HCT116 (cell line): ENCODE data around the gene XYLT1. TPM values are rescaled to one million over a fixed set of nuclear protein-coding genes. Genes with fewer than 3 reads are reported as not detected.

ENCODE experiments used
- ATAC-seq: fragments of 200-7000 bp; cut with Tn5 transposase; 2 replicates; pipeline ENCODE4 v1.9.1; 2020; ENCODE audit warnings: mild to moderate bottlenecking, moderate library complexity
- BruUV-seq: library from RNA; stranded (reverse); fragments of 400-500 nt; replicated peaks from 2 replicates; lab custom pipeline; 2021; lab: Mats Ljungman, UMichigan
- CTCF ChIA-PET: fragments of 300-600 bp; sonication (Branson Sonifier 250); formaldehyde crosslinking; loops from one replicate; lab custom pipeline; 2021; ENCODE audit warnings: antibody characterized with exemption; lab: Charles Lee
- POLR2A ChIA-PET: fragments of 300-600, 350-600 bp; sonication (Branson Sonifier 250); formaldehyde crosslinking; loops from one replicate; lab custom pipeline; 2021; ENCODE audit warnings: antibody characterized with exemption; lab: Charles Lee
- RAD21 ChIA-PET, 2 experiments: fragments of 300-600 bp; sonication (Branson Sonifier 250); formaldehyde crosslinking; loops; one replicate each; lab custom pipeline; 2023; ENCODE audit warnings: low total read pairs in 2 of 2; ENCODE audit not compliant: uncharacterized antibody in 2 of 2, unreplicated experiment in 2 of 2, low non-redundant PET in 1 of 2; lab: Charles Lee
- DNase-seq: peaks from one replicate; pipeline ENCODE4 v3.0.0-alpha.2; 2010; ENCODE audit warnings: low read depth, low spot score
- H2AFZ ChIP-seq: fragments of 200-600 bp; shearing (Covaris generic), sonication (generic); 2 replicates; pipeline ENCODE4 v1.6.1; 2017; ENCODE audit warnings: low read depth, mixed run types, mixed read lengths, antibody characterized with exemption, low read length; ENCODE audit not compliant: poor library complexity, severe bottlenecking
- H3K27ac ChIP-seq: 2 replicates; pipeline ENCODE4 v1.5.1; 2012; ENCODE audit warnings: low read depth, low read length
- H3K27me3 ChIP-seq: fragments of 200-600 bp; sonication (generic); 2 replicates; pipeline ENCODE4 v1.6.1; 2016; ENCODE audit warnings: mixed run types, low read length, mixed read lengths; ENCODE audit not compliant: insufficient read depth
- H3K36me3 ChIP-seq, 2 experiments: fragments of 200-500 bp in 1 of 2; fragments of 200-600 bp in 1 of 2; sonication (Bioruptor generic) in 1 of 2; sonication (generic) in 1 of 2; 2 replicates each; pipeline versions ENCODE4 v1.5.1 to v1.6.1; 2014 to 2016; ENCODE audit warnings: low read length in 2 of 2, inconsistent platforms in 1 of 2, mixed read lengths in 1 of 2, mixed run types in 1 of 2; ENCODE audit not compliant: insufficient read depth in 2 of 2, control insufficient read depth in 1 of 2
- H3K4me1 ChIP-seq, 2 experiments: fragments of 200-600 bp in 1 of 2; sonication (generic) in 1 of 2; 2 replicates each; pipeline versions ENCODE4 v1.5.1 to v1.6.1; 2012 to 2017; ENCODE audit warnings: low read length in 2 of 2, inconsistent platforms in 1 of 2, mild to moderate bottlenecking in 1 of 2, mixed read lengths in 1 of 2, mixed run types in 1 of 2, moderate library complexity in 1 of 2; ENCODE audit not compliant: insufficient read depth in 2 of 2, control insufficient read depth in 1 of 2
- H3K4me2 ChIP-seq: fragments of 200-600 bp; sonication (generic); 2 replicates; pipeline ENCODE4 v1.6.1; 2017; ENCODE audit warnings: mixed run types, low read length, mixed read lengths
- H3K4me3 ChIP-seq, 2 experiments: fragments of 200-600 bp in 1 of 2; sonication (generic) in 1 of 2; replicated peaks in 1 of 2; 2 replicates each; pipeline ENCODE4 v1.5.1; 2011 to 2016; ENCODE audit warnings: low read length in 2 of 2, control low read depth in 1 of 2, low read depth in 1 of 2, mild to moderate bottlenecking in 1 of 2, mixed read lengths in 1 of 2, mixed run types in 1 of 2
- H3K79me2 ChIP-seq: fragments of 200-600 bp; sonication (generic); 2 replicates; pipeline ENCODE4 v1.6.1; 2017; ENCODE audit warnings: mild to moderate bottlenecking, mixed run types, low read length, moderate library complexity, mixed read lengths; ENCODE audit not compliant: insufficient read depth
- H3K9ac ChIP-seq: fragments of 200-600 bp; sonication (generic); 2 replicates; pipeline ENCODE4 v1.6.1; 2016; ENCODE audit warnings: low read length, mixed read lengths
- H3K9me2 ChIP-seq: fragments of 200-600 bp; sonication (generic), shearing (Covaris generic); 2 replicates; pipeline ENCODE4 v1.6.1; 2017; ENCODE audit warnings: mixed run types, mild to moderate bottlenecking, moderate library complexity; ENCODE audit not compliant: insufficient read depth
- H3K9me3 ChIP-seq, 2 experiments: fragments of 200-500 bp in 1 of 2; fragments of 200-600 bp in 1 of 2; sonication (Bioruptor generic) in 1 of 2; sonication (generic) in 1 of 2; 2 replicates each; pipeline ENCODE4 v1.6.1; 2014 to 2017; ENCODE audit warnings: low read length in 2 of 2, mixed read lengths in 2 of 2, inconsistent platforms in 1 of 2, low read depth in 1 of 2, mild to moderate bottlenecking in 1 of 2, mixed run types in 1 of 2, moderate library complexity in 1 of 2; ENCODE audit not compliant: control insufficient read depth in 1 of 2, insufficient read depth in 1 of 2
- H4K20me1 ChIP-seq: fragments of 200-600 bp; sonication (generic), shearing (Covaris generic); 2 replicates; pipeline ENCODE4 v1.6.1; 2017; ENCODE audit warnings: mixed run types, mild to moderate bottlenecking, moderate library complexity; ENCODE audit not compliant: insufficient read depth
- CBX3 ChIP-seq: IDR thresholded peaks from 2 replicates; pipeline ENCODE4 v1.6.1; 2012; ENCODE audit warnings: low read depth
- CEBPB ChIP-seq: IDR thresholded peaks from 2 replicates; pipeline ENCODE4 v1.6.1; 2012; ENCODE audit warnings: low read depth
- EGR1 ChIP-seq: IDR thresholded peaks from 2 replicates; pipeline ENCODE4 v1.6.1; 2012; ENCODE audit warnings: low read depth
- EZH2 ChIP-seq: fragments of 200-600 bp; sonication (generic); IDR thresholded peaks from 2 replicates; pipeline ENCODE4 v1.6.1; 2017; ENCODE audit warnings: antibody characterized with exemption, mixed run types
- EZH2phosphoT487 ChIP-seq: fragments of 200-600 bp; IDR thresholded peaks from 2 replicates; pipeline ENCODE4 v1.6.1; 2018; ENCODE audit warnings: antibody characterized with exemption, borderline replicate concordance
- FOSL1 ChIP-seq: IDR thresholded peaks from 2 replicates; pipeline ENCODE4 v1.6.1; 2012; ENCODE audit warnings: low read depth
- JUND ChIP-seq: IDR thresholded peaks from 2 replicates; pipeline ENCODE4 v1.6.1; 2012
- MAX ChIP-seq: IDR thresholded peaks from 2 replicates; pipeline ENCODE4 v1.6.1; 2012
- POLR2A ChIP-seq: IDR thresholded peaks from 2 replicates; pipeline ENCODE4 v1.7.0; 2011; ENCODE audit warnings: borderline replicate concordance; ENCODE audit not compliant: insufficient read depth, insufficient read length; ENCODE audit errors: extremely low read depth
- POLR2AphosphoS5 ChIP-seq: IDR thresholded peaks from 2 replicates; pipeline ENCODE4 v1.6.1; 2011; ENCODE audit warnings: mild to moderate bottlenecking, low read depth, low read length, moderate library complexity
- RAD21 ChIP-seq: IDR thresholded peaks from 2 replicates; pipeline ENCODE4 v1.6.1; 2012; ENCODE audit warnings: low read depth, mild to moderate bottlenecking
- SIN3A ChIP-seq: IDR thresholded peaks from 2 replicates; pipeline ENCODE4 v1.6.1; 2012; ENCODE audit warnings: low read depth
- SP1 ChIP-seq: IDR thresholded peaks from 2 replicates; pipeline ENCODE4 v1.6.1; 2012; ENCODE audit warnings: low read depth
- SRF ChIP-seq: IDR thresholded peaks from 2 replicates; pipeline ENCODE4 v1.6.1; 2012; ENCODE audit warnings: low read depth
- TCF7L2 ChIP-seq: IDR thresholded peaks from 2 replicates; pipeline ENCODE4 v1.7.0; 2011; ENCODE audit warnings: borderline replicate concordance, inconsistent platforms; ENCODE audit not compliant: insufficient read depth, insufficient read length; ENCODE audit errors: extremely low read depth
- ZBTB33 ChIP-seq: IDR thresholded peaks from 2 replicates; pipeline ENCODE4 v1.6.1; 2011; ENCODE audit warnings: mild to moderate bottlenecking, low read length, moderate library complexity; ENCODE audit not compliant: insufficient replicate concordance; ENCODE audit errors: extremely low read depth
- ZFX ChIP-seq: fragments of 450-650 bp; IDR thresholded peaks from 2 replicates; pipeline ENCODE4 v1.6.1; 2017
- ZNF274 ChIP-seq: fragments of 200-500 bp; sonication (Bioruptor generic); IDR thresholded peaks from 2 replicates; pipeline ENCODE4 v1.6.1; 2014; ENCODE audit warnings: mild to moderate bottlenecking, low read depth, low read length, inconsistent platforms
- intact Hi-C: fragments of 100-400 bp; cut with micrococcal nuclease; formaldehyde crosslinking; loops from 2 replicates; pipeline ENCODE4 v1.10.0; 2022
- total RNA-seq: library from RNA; stranded (reverse); gene quantifications from one replicate; pipeline ENCODE4 v1.2.1, GENCODE V29; 2021; ENCODE audit not compliant: unreplicated experiment
- TF ChIP-seq, protein P1 (sequence below): IDR thresholded peaks from 2 replicates; pipeline ENCODE4 v1.6.1; 2012
- TF ChIP-seq, protein P2 (sequence below): IDR thresholded peaks from 2 replicates; pipeline ENCODE4 v1.6.1; 2012; ENCODE audit warnings: low read depth

The XYLT1 gene
- total RNA-seq, 1 experiment from 2014 or later, result 4.5 TPM

DNA sequence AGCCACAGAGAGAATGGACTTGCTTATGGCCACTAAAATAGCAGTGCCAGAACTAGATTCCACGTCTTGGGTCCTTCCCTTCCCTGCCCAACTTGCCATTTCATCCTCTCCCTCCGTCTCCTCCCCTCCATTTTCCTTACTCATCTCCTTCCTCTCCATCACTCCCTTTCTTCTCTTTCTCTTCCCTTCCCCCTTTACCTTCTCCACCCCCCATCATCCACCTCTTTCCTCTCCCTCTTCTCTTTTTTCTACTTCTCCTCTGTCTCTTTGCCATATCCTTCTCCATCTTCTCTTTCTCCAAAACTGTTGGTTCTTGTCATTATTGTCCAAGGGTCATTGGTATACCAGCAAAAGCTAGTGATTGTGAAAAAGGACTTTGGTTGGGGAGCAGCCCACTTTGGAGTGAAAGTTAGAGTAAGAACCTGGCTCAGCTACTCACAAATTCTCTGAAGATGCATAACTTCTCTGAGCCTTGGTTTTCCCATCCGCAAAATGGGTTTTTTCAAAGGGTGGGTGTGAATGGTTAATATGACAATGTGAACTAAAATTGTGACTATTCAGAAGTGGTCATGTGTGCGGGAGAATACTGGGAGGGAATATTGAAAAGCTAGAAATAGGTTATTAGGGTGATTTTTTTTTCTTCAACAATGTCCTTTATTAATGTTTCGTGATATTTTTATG, 393.8 kb downstream of the XYLT1 start:
- Histone ChIP-seq H3K4me3 (no peak overlapping the region), H2AFZ (no peak overlapping the region), H3K9me2 (no peaks in the 10 kb centered on the region), H3K79me2 (no peaks in the 10 kb centered on the region), H3K9ac (no peak overlapping the region), H3K27me3 (peaks cover 37% of the 10 kb centered on the region), H3K9me3 (no peaks in the 10 kb centered on the region), H3K27ac (no peak overlapping the region), H4K20me1 (no peaks in the 10 kb centered on the region), H3K36me3 (no peaks in the 10 kb centered on the region), H3K4me2 (no peak overlapping the region), H3K4me1 (no peaks in the 10 kb centered on the region)
- no peak for TF ChIP-seq EZH2phosphoT487
- TF ChIP-seq EGR1, result no peak
- TF ChIP-seq ZFX, result no peak
- no peak for TF ChIP-seq RAD21
- no peak for TF ChIP-seq FOSL1
- no peak for TF ChIP-seq SP1
- no peak for TF ChIP-seq EZH2
- TF ChIP-seq TCF7L2, result no peak
- no peak for TF ChIP-seq SRF
- TF ChIP-seq SIN3A, result no peak
- TF ChIP-seq ZBTB33, result no peak
- TF ChIP-seq ZNF274, result no peak
- TF ChIP-seq POLR2A, result no peak
- TF ChIP-seq MAX, result no peak
- no peak for TF ChIP-seq POLR2AphosphoS5
- TF ChIP-seq, protein P1, sequence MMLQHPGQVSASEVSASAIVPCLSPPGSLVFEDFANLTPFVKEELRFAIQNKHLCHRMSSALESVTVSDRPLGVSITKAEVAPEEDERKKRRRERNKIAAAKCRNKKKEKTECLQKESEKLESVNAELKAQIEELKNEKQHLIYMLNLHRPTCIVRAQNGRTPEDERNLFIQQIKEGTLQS, result no peak
- no peak for TF ChIP-seq CEBPB
- TF ChIP-seq, protein P2, sequence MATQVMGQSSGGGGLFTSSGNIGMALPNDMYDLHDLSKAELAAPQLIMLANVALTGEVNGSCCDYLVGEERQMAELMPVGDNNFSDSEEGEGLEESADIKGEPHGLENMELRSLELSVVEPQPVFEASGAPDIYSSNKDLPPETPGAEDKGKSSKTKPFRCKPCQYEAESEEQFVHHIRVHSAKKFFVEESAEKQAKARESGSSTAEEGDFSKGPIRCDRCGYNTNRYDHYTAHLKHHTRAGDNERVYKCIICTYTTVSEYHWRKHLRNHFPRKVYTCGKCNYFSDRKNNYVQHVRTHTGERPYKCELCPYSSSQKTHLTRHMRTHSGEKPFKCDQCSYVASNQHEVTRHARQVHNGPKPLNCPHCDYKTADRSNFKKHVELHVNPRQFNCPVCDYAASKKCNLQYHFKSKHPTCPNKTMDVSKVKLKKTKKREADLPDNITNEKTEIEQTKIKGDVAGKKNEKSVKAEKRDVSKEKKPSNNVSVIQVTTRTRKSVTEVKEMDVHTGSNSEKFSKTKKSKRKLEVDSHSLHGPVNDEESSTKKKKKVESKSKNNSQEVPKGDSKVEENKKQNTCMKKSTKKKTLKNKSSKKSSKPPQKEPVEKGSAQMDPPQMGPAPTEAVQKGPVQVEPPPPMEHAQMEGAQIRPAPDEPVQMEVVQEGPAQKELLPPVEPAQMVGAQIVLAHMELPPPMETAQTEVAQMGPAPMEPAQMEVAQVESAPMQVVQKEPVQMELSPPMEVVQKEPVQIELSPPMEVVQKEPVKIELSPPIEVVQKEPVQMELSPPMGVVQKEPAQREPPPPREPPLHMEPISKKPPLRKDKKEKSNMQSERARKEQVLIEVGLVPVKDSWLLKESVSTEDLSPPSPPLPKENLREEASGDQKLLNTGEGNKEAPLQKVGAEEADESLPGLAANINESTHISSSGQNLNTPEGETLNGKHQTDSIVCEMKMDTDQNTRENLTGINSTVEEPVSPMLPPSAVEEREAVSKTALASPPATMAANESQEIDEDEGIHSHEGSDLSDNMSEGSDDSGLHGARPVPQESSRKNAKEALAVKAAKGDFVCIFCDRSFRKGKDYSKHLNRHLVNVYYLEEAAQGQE, result no peak
- no peak for TF ChIP-seq CBX3
- TF ChIP-seq JUND, result no peak
- RAD21 ChIA-PET, result no interaction called here
- DNase-seq, result no peak
- intact Hi-C loops, result no loop called here
- POLR2A ChIA-PET, result no interaction called here
- no TSS peak for BruUV-seq
- CTCF ChIA-PET, result no interaction called here
- no peak for ATAC-seq
